Ishikawa (cell line): Measurements from ENCODE around the gene DAB1.

ENCODE experiments used
- CEBPB ChIP-seq: IDR thresholded peaks from 2 replicates; pipeline ENCODE4 v1.6.1; 2012
- CREB1 ChIP-seq: IDR thresholded peaks from 2 replicates; pipeline ENCODE4 v1.6.1; 2012; ENCODE audit warnings: low read depth
- EGR1 ChIP-seq: IDR thresholded peaks from 2 replicates; pipeline ENCODE4 v1.6.1; 2012
- EP300 ChIP-seq: IDR thresholded peaks from 2 replicates; pipeline ENCODE4 v1.6.1; 2012; ENCODE audit warnings: borderline replicate concordance
- NFIC ChIP-seq: IDR thresholded peaks from 2 replicates; pipeline ENCODE4 v1.6.1; 2012
- RAD21 ChIP-seq: IDR thresholded peaks from 2 replicates; pipeline ENCODE4 v1.6.1; 2012; ENCODE audit warnings: low read depth
- TAF1 ChIP-seq: IDR thresholded peaks from 2 replicates; pipeline ENCODE4 v1.6.1; 2012; ENCODE audit warnings: low read depth, mild to moderate bottlenecking
- TCF12 ChIP-seq: IDR thresholded peaks from 2 replicates; pipeline ENCODE4 v1.6.1; 2012; ENCODE audit warnings: low read depth
- TEAD4 ChIP-seq: IDR thresholded peaks from 2 replicates; pipeline ENCODE4 v1.6.1; 2012
- YY1 ChIP-seq: IDR thresholded peaks from 2 replicates; pipeline ENCODE4 v1.6.1; 2012; ENCODE audit warnings: low read depth
- ZBTB7A ChIP-seq: IDR thresholded peaks from 2 replicates; pipeline ENCODE4 v1.6.1; 2012; ENCODE audit warnings: low read depth
- TF ChIP-seq, protein P1 (sequence below): IDR thresholded peaks from 2 replicates; pipeline ENCODE4 v1.6.1; 2012
- TF ChIP-seq, protein P2 (sequence below): IDR thresholded peaks from 2 replicates; pipeline ENCODE4 v1.6.1; 2012; ENCODE audit warnings: low read depth, mild to moderate bottlenecking
- TF ChIP-seq, protein P3 (sequence below): IDR thresholded peaks from 2 replicates; pipeline ENCODE4 v1.6.1; 2012

DNA sequence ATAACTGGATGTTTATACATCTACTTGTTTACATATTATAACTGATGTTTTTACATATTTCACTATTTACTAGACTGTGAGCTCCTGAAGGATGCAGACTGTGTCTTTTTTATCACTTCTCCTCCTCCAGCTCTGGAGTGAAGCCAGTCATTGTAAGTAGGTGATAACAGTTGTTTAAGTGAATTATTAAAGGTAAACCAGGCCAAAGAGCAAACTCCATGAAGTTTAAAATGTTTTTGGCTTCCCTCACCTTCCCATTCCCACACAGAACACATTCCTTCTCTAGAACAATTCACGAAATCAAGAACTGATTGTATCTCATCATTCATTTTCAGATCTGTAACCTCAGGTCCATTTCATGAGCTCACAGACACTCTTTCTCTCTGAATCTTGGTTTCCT lies 98.3 kb downstream of the DAB1 start:
- no peak for TF ChIP-seq YY1
- TF ChIP-seq, protein P1, sequence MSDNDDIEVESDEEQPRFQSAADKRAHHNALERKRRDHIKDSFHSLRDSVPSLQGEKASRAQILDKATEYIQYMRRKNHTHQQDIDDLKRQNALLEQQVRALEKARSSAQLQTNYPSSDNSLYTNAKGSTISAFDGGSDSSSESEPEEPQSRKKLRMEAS: no peak
- TF ChIP-seq TCF12: no peak
- no peak for TF ChIP-seq RAD21
- TF ChIP-seq NFIC: no peak
- no peak for TF ChIP-seq CREB1
- TF ChIP-seq, protein P2, sequence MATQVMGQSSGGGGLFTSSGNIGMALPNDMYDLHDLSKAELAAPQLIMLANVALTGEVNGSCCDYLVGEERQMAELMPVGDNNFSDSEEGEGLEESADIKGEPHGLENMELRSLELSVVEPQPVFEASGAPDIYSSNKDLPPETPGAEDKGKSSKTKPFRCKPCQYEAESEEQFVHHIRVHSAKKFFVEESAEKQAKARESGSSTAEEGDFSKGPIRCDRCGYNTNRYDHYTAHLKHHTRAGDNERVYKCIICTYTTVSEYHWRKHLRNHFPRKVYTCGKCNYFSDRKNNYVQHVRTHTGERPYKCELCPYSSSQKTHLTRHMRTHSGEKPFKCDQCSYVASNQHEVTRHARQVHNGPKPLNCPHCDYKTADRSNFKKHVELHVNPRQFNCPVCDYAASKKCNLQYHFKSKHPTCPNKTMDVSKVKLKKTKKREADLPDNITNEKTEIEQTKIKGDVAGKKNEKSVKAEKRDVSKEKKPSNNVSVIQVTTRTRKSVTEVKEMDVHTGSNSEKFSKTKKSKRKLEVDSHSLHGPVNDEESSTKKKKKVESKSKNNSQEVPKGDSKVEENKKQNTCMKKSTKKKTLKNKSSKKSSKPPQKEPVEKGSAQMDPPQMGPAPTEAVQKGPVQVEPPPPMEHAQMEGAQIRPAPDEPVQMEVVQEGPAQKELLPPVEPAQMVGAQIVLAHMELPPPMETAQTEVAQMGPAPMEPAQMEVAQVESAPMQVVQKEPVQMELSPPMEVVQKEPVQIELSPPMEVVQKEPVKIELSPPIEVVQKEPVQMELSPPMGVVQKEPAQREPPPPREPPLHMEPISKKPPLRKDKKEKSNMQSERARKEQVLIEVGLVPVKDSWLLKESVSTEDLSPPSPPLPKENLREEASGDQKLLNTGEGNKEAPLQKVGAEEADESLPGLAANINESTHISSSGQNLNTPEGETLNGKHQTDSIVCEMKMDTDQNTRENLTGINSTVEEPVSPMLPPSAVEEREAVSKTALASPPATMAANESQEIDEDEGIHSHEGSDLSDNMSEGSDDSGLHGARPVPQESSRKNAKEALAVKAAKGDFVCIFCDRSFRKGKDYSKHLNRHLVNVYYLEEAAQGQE: no peak
- TF ChIP-seq, protein P3, sequence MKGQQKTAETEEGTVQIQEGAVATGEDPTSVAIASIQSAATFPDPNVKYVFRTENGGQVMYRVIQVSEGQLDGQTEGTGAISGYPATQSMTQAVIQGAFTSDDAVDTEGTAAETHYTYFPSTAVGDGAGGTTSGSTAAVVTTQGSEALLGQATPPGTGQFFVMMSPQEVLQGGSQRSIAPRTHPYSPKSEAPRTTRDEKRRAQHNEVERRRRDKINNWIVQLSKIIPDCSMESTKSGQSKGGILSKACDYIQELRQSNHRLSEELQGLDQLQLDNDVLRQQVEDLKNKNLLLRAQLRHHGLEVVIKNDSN: no peak
- TF ChIP-seq TAF1: no peak
- no peak for TF ChIP-seq TEAD4
- no peak for TF ChIP-seq EP300
- TF ChIP-seq ZBTB7A: no peak
- TF ChIP-seq CEBPB: no peak
- no peak for TF ChIP-seq EGR1
